Measurements from ENCODE around the gene URI1. TPM values are rescaled to one million over a fixed set of nuclear protein-coding genes. Genes with fewer than 3 reads are reported as not detected.
A peak's percentile ranks its signal among the peaks of the same experiment; 100 is the strongest.
"Not testable (repeated sequence)": the region's sequence is repeated elsewhere in the genome, so short reads cannot be mapped to it uniquely, and the experiment has no call there.

Gene URI1
- total RNA-seq, 1 donor from 2014 or later, result 63.2 TPM

- no peak for DNase-seq (ENCODE audit: extremely low spot score, unreplicated experiment)
- H3K4me3 Mint-ChIP-seq, result peak overlapping the region; percentile 3
- no peak overlapping the region for H3K27ac Mint-ChIP-seq
- TF ChIP-seq CTCF (conservative IDR thresholded peaks at IDR 0.05), result no peak
- peaks cover 39% of the 10 kb centered on the region for H3K4me1 Mint-ChIP-seq (ENCODE audit: unreplicated experiment)
- peaks cover 14% of the 10 kb centered on the region for H3K36me3 Mint-ChIP-seq
- peaks cover 13% of the 10 kb centered on the region for H3K9me3 Mint-ChIP-seq
- no peaks in the 10 kb centered on the region for H3K27me3 Mint-ChIP-seq
These were observed 4.6 kb downstream of the URI1 start for GRCh38 chr19:29946645-29947044.

- Mint-ChIP-seq H3K4me3 (no peak overlapping the region), H3K27ac (peak overlapping the region; percentile 6), H3K9me3 (peaks cover 13% of the 10 kb centered on the region), H3K27me3 (no peaks in the 10 kb centered on the region), H3K4me1 (ENCODE audit: unreplicated experiment) (peaks cover 39% of the 10 kb centered on the region), H3K36me3 (peaks cover 18% of the 10 kb centered on the region)
- DNase-seq (ENCODE audit: extremely low spot score, unreplicated experiment), result no peak
- TF ChIP-seq CTCF (conservative IDR thresholded peaks at IDR 0.05), result no peak
These were observed 5.8 kb downstream of the URI1 start for GRCh38 chr19:29947871-29948270.

GRCh38 chr19:29948759-29949470 is 6.9 kb downstream of the URI1 start:
- H3K4me1 Mint-ChIP-seq (ENCODE audit: unreplicated experiment), result peaks cover 31% of the 10 kb centered on the region
- H3K27ac Mint-ChIP-seq, H3K27me3 Mint-ChIP-seq: not testable (repeated sequence)

GRCh38 chr19:29952177-29952576 is 10.1 kb downstream of the URI1 start:
- no peak for TF ChIP-seq CTCF (conservative IDR thresholded peaks at IDR 0.05)
- no peak overlapping the region for H3K27ac Mint-ChIP-seq
- H3K4me3 Mint-ChIP-seq, result no peak overlapping the region
- DNase-seq (ENCODE audit: extremely low spot score, unreplicated experiment), result no peak
- peaks cover 11% of the 10 kb centered on the region for H3K4me1 Mint-ChIP-seq (ENCODE audit: unreplicated experiment)
- peaks cover 8% of the 10 kb centered on the region for H3K9me3 Mint-ChIP-seq
- H3K27me3 Mint-ChIP-seq, result no peaks in the 10 kb centered on the region
- peaks cover 23% of the 10 kb centered on the region for H3K36me3 Mint-ChIP-seq

More at GRCh38 chr19:29948759-29949470, 6.9 kb downstream of the URI1 start:
- H3K4me3 Mint-ChIP-seq; DNase-seq (ENCODE audit: extremely low spot score, unreplicated experiment): not testable (repeated sequence)
- peaks cover 18% of the 10 kb centered on the region for H3K36me3 Mint-ChIP-seq
- peaks cover 13% of the 10 kb centered on the region for H3K9me3 Mint-ChIP-seq

GRCh38 chr19:29952646-29953045 is 10.6 kb downstream of the URI1 start:
- H3K9me3 Mint-ChIP-seq, result peaks cover 5% of the 10 kb centered on the region
- no peak for DNase-seq (ENCODE audit: extremely low spot score, unreplicated experiment)
- no peaks in the 10 kb centered on the region for H3K27me3 Mint-ChIP-seq
- peaks cover 6% of the 10 kb centered on the region for H3K4me1 Mint-ChIP-seq (ENCODE audit: unreplicated experiment)
- peaks cover 25% of the 10 kb centered on the region for H3K36me3 Mint-ChIP-seq
- no peak overlapping the region for H3K27ac Mint-ChIP-seq
- TF ChIP-seq CTCF (conservative IDR thresholded peaks at IDR 0.05), result no peak
- H3K4me3 Mint-ChIP-seq, result no peak overlapping the region

GRCh38 chr19:29953352-29954247 is 11.6 kb downstream of the URI1 start:
- H3K4me3 Mint-ChIP-seq, result no peak overlapping the region
- no peak for TF ChIP-seq CTCF (conservative IDR thresholded peaks at IDR 0.05)
- peaks cover 19% of the 10 kb centered on the region for H3K36me3 Mint-ChIP-seq
- no peaks in the 10 kb centered on the region for H3K4me1 Mint-ChIP-seq (ENCODE audit: unreplicated experiment)
- H3K27ac Mint-ChIP-seq, result no peak overlapping the region
- H3K27me3 Mint-ChIP-seq, result no peaks in the 10 kb centered on the region
- no peak for DNase-seq (ENCODE audit: extremely low spot score, unreplicated experiment)
- no peaks in the 10 kb centered on the region for H3K9me3 Mint-ChIP-seq

Measured in type B pancreatic cell (in vitro differentiated cells).